NK-92 (cell line): ENCODE data around the gene SNAP29.
"Not testable (repeated sequence)": the region's sequence is repeated elsewhere in the genome, so short reads cannot be mapped to it uniquely, and the experiment has no call there.

Experiments used
- DNase-seq: peaks from one replicate; lab custom pipeline; 2025; ENCODE audit not compliant: unreplicated experiment; lab: John Stamatoyannopoulos, UW

Gene SNAP29

DNA sequence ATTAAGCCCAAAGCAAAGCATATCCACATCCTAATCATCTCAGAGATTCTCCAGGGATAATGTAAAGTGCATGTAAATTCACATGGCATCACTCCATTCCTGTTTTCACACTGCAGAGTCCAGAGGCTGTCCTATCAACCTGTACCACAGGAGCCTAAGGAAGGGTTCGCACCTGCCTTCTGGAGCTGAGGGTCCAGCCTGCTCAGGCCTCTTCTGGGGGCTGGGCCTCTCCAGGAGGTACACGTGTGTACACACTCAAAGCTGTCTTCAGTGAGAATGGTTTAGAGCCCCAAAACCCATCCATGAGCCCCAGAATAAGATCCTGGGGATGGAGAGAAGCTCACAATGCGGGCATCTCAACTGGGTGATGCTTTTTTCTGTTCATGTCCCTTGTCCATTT is 24.1 kb upstream of the SNAP29 start:
- DNase-seq, result no peak

DNA sequence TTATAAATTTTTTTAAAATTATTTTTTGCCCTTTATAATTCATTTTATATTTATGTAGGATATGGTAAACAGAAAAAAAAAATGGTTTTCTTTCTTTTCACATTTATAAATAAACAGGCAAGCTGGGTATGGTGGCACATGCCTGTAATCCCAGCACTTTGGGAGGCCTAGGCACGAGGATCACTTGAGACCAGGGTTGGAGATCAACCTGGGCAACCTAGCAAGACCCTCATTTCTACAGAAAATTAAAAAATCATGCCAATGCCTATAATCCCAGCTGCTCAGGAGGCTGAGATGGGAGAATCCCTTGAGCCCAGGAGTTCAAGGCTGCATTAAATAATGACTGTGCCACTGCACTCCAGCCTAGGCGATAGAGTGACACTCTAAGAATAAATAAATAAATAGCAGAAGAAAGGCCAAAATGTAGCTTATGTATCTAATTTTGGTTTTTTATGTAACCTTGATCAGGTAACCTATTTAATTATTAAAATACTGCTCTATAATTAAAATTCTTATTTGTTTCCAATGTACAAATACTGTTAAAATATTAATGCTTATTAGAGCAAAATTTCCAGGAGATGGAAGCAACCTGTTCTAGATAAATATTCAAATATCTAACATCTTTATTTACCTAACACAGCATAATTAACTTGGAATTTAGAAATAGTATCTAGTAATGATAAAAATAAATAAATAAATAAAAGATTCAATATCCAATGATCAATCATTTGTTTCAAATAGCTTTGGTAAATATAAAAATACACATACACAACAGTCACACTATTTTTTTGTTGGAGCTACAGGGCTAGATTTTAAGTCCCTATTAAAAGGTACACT is 21.6 kb upstream of the SNAP29 start:
- no peak for DNase-seq

DNA sequence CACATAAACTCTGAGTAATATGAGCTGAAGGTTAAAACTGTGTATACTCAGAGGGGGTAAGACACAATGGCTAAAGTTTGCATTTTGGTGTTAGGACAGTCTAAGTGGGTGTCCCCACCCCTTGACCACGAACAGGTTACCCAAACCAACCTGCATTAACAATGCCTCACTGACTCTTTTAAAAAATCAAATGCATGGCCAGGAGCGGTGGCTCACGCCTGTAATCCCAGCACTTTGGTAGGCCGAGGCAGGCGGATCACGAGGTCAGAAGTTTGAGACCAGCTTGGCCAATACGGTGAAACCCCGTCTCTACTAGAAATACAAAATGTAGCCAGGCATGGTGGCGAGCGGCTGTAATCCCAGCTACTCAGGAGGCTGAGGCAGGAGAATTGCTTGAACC is 19.5 kb upstream of the SNAP29 start:
- DNase-seq, result not testable (repeated sequence)

DNA sequence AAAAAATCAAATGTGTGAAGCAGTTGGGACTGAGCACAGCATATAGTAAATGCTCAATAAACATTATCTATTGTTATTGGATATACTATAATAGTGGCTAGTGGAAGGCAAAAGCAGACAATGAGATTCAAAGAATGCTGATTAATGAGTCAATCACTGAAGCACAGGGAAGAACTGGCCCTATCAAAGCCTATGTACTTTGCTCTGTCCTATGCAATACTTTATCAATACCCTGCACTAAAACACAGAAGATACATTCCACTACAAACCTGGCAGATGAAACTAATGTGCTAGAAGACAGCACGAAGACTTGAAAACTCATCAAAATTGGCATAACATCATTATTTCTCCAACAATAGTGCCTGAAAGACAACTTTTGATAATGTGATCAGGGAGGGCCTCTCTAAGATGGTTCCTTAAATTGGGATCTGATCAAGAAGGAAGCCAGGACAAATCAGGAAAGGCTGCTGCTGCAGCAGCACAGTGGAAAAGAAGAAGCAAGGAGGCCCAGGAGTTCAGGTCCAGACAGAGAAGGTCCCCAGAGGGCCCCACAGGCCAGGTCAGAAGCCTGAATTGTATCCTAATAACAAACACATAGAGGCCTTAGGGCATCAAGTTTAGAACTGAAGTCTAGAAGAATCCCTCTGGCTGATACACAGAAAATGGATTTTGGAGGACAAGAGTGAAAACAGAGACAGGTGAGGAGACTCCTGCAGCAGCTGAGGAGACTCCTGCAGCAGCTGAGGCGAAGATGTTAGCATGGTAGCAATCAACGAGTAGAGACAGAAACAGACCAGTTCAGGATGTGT is 18.8 kb upstream of the SNAP29 start:
- no peak for DNase-seq

DNA sequence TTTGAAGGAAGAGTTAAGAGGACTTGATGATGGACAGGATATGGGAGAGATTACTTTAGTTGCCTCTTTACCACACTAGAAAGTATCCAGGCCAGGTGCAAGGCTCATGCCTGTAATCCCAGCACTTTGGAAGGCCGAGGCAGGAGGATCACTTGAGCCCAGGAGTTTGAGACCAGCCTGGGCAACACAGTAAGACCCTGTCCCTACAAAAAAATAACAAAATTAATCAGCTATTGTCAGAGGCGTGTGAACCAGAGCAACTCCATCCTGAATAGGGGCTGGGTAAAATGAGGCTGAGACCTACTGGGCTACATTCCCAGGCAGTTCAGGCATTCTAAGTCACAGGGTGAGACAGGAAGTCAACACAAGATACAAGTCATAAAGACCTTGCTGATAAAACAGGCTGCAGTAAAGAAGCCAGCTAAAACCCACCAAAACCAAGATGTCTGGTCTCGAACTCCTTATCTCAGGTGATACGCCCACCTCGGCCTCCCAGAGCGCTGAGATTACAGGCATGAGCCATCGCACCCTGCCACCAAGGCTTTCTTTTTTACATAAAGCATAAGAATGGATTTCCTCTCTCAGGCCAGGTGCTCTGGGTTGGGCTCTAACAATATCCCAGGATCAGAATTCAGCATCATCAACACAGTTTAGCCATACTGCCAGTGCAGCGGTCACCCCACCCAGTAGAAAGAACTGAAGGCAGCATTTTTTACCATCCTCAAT is 18.0 kb upstream of the SNAP29 start:
- no peak for DNase-seq

DNA sequence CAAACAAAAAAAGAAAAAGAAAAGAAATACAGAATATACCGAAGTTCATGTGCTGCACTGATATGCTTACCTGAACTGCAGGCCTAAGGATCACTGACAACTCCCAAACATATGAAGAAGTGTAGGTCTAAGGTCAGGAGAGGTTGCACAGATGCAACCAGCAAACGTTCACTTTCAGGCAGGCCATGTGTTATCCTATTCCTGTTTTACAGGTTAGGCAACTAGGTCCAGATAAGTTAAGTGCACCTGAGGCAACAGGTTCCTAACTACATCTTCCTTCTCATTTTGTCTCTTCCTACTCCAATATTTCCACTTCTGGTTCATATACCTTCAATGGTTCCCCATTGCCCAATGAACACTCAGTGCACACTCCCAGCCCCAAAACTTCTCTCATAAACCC is 15.3 kb upstream of the SNAP29 start:
- no peak for DNase-seq

DNA sequence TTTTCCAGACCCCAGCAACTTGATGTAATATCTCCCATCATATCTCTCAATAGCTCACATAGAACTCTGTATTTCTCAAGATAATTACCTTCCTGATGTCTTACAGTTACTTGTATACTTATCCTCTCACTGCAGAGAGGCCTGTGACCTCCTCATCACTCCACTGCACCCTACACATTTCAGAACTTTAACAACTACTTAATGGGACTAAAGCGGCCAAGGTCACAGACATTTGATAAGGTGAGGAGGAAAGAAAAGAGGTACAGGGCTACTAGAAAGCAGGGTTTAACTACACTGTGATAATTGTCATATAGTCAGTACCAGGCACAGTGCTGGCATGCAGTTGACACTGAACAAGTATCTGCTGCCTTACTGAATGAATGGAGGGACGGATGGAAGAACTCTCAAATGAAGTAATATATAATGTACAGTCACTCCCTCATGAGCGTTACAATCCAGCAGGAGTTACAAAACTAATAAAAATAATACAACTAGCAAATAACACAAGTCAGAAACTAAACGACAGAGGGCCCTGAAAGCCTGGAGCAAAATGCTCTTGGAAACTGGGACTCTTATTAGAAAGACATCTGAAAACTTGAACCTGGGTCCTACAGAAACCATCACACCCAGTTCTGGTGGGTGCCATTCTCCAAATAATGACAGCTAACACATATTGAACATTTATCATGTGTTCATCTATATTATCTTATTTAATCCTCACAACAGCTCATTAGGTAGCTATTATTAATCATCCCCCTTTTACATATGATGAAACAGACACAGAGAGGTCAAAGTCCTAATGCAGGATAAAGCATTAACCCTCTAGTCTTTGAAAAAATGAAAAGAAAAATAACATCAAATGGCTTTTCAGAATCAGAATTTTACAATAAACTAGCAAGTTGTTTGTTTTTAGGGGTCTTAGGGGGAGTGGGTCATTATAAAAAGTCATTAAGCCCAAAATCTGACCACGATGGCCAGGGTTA is 14.5 kb upstream of the SNAP29 start:
- no peak for DNase-seq

DNA sequence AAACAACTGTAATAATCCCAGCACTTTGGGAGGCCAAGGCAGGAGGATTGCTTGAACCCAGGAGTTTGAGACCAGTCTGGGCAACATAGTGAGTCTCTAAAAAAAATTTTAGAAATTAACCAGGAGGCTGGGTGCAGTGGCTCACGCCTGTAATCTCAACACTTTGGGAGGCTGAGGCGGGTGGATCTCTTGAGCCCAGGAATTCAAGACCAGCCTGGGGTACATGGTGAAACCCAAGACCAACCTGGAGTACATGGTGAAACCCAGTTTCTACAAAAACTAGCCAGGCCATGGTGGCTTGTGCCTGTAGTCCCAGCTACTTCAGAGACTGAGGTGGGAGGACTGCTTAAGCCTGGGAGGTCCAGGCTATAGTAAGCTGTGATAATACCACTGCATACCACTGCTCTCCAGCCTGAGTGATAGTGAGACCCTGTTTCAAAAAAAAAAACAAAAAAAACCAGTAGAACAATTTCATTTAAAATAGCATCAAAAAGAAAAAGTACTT is 11.4 kb upstream of the SNAP29 start:
- DNase-seq, result no peak

DNA sequence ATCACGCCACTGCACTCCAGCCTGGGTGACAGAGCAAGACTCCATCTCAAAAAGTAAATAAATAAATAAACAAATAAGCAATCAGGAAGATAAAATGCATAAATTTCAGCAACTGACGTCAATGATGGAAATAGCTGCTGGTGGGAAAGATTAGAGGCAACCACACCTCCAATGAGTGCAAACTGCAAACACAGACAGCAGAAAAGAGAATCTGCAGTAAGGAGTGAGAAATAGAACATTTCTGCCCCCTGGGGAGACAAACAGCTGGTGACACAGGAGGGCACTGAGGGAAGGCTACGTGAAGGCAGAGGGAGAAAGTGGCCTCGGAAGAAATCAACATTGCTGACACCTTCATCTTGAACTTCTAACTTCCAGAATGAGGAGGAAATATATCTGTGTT is 6.7 kb upstream of the SNAP29 start:
- no peak for DNase-seq

DNA sequence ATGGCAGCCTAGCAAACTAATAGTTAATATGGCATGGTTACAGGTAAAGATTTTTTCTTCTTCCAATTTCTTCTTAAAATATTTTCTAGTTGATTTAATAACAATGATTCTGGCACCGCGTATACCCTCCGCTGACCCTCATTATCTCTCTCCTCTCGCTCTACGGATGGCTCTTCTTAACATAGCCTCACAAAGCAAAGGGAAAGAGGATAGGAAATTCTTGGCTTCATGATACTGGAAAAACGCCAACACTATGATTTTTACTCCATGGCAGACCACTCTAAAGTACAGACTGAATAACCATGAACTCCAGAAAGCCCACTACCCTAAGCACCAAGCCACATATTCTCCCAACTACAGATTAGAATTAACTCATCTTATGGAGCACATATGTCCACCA is 6.3 kb upstream of the SNAP29 start:
- DNase-seq, result no peak

DNA sequence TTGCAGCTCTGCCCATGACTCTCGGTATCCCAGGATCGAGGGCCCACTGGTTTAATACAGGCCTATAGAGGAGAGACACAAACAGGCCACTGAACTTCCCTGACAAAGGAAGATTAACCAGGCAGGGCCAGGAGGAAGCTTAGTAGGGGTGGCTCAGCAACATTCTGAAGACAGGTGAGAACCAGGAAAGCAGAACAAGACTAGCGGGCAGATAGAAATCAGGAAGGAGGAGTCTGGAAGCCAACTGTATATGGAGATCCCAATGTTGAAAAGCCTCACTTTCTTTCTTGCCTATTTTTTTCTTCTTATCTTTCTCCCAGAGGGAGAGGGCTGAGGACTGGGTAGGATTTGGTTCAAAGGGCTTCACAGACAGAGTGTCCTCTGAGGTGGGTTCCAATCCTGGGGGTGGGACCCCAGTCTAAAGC is 5.6 kb upstream of the SNAP29 start:
- DNase-seq, result no peak

DNA sequence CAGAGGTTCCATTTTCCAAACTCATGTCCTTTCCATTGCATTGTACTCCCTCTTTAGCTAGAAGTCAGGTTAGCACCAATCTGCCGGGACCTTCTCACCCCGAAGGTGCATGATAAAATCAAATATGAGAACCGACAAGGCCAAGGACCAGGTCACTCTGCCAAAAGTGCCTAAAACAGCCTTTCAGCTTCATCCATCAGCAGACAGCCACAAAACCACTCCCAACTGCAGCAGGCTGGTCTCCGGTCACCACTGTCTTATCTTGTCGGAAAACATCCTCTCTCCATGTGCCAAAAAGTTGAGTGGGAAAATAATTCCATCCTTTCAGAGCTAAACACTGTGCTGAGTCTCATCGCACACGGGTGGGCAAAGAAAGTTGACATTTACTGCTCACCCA is 1.6 kb upstream of the SNAP29 start:
- DNase-seq, result no peak

DNA sequence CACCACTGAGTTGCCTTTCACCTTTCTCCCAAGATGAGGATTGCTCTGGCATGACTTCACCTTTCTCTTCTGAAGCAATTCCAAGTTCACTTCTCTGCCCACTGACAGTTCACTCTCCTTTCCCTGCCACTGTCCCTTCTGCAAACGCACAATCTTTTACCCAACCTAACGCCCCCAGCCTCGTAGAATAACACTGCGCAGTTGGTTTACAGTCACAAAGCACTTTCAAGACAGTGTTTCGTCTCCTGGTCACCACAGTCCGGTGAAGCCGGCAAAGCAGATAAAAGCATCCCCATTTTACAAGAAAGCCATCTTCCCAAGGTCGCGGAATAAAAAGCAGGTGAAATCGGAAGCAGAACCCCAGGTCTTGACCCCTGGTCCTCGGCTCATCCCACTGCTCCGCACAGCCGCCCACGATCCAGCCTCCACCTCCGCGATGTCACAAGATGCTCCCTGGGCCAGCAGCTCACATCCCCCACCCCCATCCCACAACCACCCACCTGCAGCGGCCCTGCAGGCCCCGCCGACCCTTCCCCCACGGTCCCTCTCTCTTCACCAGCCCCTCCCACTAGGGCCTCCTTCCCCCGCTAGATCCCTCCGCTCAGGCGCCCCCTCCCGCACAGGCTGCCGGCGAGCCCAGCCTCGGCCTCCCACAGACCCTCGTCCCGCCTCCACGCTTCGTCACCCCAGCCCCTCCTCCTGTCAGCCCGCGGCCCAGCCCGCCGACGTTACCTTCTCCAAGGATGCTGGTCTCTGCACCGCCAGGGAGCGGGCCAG is 781 bp upstream of the SNAP29 start:
- no peak for DNase-seq

DNA sequence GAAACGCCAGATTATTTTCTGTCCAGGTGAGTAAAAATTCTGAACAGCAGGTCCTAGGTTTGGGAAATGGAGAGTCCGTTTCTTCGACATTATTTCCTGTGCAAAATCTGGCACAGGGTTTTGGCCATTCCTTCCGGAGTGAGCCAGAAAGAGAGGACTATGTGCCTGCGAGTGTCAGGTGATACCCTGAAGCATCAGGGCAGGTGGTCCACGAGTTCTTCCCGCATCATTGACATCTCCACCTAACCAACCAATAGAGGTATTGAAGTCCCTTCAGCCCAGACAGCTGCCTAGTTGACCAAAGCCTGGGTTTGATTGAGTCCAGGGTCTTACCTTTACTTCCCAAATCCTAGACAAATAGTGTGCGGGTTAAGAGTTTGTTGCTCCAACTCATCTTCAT is 808 bp downstream of the SNAP29 start:
- no peak for DNase-seq

DNA sequence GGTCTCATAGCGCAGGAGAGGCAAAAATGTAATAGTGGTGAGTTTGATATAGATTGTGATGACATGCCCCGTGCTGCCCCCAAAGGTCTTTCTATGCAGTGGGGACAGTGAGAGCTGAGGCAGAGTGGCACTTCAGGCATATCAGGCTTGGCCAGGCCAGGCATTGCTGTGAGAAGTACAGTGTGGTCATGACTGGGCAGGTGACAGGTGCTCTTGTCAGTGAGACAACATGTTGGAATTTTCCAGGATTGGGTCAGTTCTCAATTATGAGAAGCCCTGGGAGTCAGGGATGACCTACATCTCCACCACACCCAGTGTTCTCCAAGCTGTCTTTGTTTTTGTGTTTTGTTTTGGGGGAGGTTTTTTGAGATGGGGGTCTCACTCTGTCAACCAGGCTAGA is 3.7 kb downstream of the SNAP29 start:
- no peak for DNase-seq

DNA sequence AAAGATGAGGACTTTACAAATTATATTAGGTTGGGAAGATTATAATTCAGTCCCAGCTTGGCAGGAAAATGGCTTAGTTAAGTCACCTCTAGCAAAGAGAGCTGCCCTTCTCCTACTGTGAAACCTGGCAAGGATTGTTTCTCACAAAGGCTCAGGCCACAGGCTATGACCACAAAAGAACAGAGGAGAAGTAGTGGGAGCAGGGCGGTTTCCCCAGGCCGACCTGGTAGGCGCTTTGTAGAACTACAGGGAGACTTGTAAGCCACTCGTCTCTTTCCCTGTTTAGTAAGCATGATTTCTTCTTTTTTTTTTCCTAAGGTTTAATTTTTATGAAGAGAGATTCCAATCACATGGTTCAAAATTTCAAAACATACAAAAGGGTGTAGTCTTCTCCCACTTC is 4.6 kb downstream of the SNAP29 start:
- no peak for DNase-seq

DNA sequence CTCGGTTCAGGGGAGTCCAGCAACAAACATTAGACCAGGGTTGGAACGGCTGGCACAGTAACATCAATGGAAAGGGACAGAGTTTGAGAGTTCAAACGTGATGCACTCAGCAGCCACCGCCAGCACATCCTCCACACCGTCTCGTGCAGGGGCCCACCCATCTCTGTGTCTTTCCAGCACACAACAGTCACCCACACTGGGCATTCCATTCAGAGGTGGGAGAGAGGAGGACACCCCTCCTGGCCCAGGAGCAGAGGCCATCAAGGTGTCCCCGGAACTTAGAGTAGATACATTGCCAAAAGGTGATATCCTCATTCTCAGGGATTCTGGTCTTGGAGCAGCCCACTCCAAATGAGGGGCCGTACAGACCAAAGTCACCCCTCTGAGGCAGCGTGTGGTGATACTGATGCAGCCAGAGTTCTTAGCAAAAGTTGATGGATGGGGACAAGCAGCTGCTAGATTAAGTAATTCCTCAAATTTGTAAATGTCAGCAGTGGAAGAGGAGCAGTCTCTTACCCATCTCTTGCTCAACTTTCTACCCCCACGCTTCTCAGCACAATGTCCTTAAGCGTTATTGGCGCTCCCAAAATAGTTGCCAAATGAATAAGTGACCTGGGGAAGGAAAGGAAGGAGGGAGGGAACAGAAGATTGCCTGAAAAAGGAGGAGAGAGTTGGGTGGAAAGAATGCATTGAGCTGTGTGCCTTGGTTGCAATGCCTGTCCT is 5.5 kb downstream of the SNAP29 start:
- no peak for DNase-seq

DNA sequence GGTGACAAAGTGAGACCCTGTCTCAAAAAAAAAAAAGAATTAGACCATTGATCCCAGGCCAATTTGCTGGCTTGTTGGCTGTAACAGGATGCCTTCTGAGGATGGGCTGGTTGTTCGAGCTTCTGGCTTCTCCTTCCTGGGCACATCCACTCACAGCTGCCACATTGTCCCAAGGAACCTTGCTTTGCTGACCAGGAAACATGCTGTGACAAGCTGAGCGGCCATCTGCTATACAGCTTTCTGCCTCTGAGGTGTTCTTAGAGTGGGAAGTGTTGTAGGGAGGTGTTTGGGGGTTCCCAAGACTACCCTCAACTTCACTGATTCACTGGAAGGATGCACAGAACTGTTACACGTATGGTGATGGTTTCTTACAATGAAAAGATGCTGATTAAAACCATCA is 6.5 kb downstream of the SNAP29 start:
- no peak for DNase-seq

DNA sequence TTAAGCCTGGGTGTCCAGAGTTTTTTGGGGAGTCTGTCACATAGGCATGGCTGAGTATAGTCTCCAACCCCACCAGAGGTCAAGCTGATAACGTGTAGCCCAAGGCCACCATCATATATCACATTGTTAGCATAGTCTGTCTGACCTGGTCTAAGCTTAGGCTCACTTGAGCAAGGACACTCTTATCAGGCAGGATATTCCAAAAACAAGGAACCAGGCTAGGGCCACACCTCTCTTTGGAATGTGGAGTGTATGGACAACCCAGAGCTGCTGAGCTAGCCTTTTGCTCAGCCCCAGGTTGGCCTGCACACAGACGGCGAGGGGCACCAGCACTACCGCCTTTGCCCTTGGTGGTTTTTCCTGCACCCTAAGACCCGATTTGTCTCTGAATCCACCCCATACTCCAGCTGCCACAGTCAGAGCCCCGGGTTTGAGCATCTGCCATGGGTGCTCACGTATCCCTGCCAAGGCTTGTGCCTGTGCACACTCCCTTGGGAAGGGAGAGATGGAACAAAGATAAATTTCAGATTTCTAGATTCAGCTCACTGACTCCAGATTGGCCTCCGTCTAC is 7.2 kb downstream of the SNAP29 start:
- no peak for DNase-seq
